ENCODE data around the gene DPRX.

Gene DPRX

GRCh38 chr19:53631949-53632407, at the start of gene DPRX:
TSS of gene DPRX (plus strand) at chr19:53631999. CDS start at chr19:53632107, 108 bp downstream.
- no peak for DNase-seq

GRCh38 chr19:53583181-53583580, 48.6 kb upstream of the DPRX start:
- DNase-seq = no peak

- no peak for DNase-seq
These were observed 45.5 kb upstream of the DPRX start for GRCh38 chr19:53586277-53586691.

- no peak for DNase-seq
These were observed 36.8 kb upstream of the DPRX start for GRCh38 chr19:53594811-53595509.

- no peak for DNase-seq
These were observed 36.3 kb upstream of the DPRX start for GRCh38 chr19:53595510-53595867.

GRCh38 chr19:53596056-53596455, 35.7 kb upstream of the DPRX start:
- no peak for DNase-seq

- DNase-seq = no peak
These were observed 34.8 kb upstream of the DPRX start for GRCh38 chr19:53597023-53597422.

- no peak for DNase-seq
These were observed 33.4 kb upstream of the DPRX start for GRCh38 chr19:53598361-53598760.

GRCh38 chr19:53600217-53600616, 31.6 kb upstream of the DPRX start:
- DNase-seq = no peak

- no peak for DNase-seq
These were observed 25.8 kb upstream of the DPRX start for GRCh38 chr19:53606031-53606430.

GRCh38 chr19:53608381-53608780, 23.4 kb upstream of the DPRX start:
- no peak for DNase-seq

- DNase-seq = no peak
These were observed 18.9 kb upstream of the DPRX start for GRCh38 chr19:53612762-53613526.

GRCh38 chr19:53621885-53622740, 9.7 kb upstream of the DPRX start:
- DNase-seq = no peak

- no peak for DNase-seq
These were observed 6.8 kb upstream of the DPRX start for GRCh38 chr19:53624771-53625545.

- no peak for DNase-seq
These were observed 5.3 kb upstream of the DPRX start for GRCh38 chr19:53626486-53626885.

- no peak for DNase-seq
These were observed 4.8 kb upstream of the DPRX start for GRCh38 chr19:53626976-53627375.

GRCh38 chr19:53634768-53635167, 3.0 kb downstream of the DPRX start:
- DNase-seq = no peak

- no peak for DNase-seq
These were observed 7.7 kb downstream of the DPRX start for GRCh38 chr19:53639471-53639870.

GRCh38 chr19:53642381-53643099, 10.7 kb downstream of the DPRX start:
- no peak for DNase-seq

- no peak for DNase-seq
These were observed 12.4 kb downstream of the DPRX start for GRCh38 chr19:53644061-53644816.

- DNase-seq = no peak
These were observed 14.3 kb downstream of the DPRX start for GRCh38 chr19:53646144-53646543.
